Smooth muscle cell (in vitro differentiated cells): Measurements from ENCODE around the gene SRGAP3. TPM values are rescaled to one million over a fixed set of nuclear protein-coding genes. Genes with fewer than 3 reads are reported as not detected.

Experiments
- DNase-seq: peaks from one replicate; lab custom pipeline; 2025; ENCODE audit not compliant: unreplicated experiment; lab: John Stamatoyannopoulos, UW
- H2AFZ ChIP-seq: fragments of 200-600 bp; sonication (generic); 2 replicates; pipeline ENCODE4 v1.6.0; 2016; ENCODE audit warnings: antibody characterized with exemption, low read depth, mild to moderate bottlenecking
- H3F3A ChIP-seq: fragments of 200-600 bp; sonication (generic); 2 replicates; pipeline ENCODE4 v1.6.0; 2017; ENCODE audit warnings: antibody characterized with exemption, low read depth
- H3K27ac ChIP-seq: fragments of 200-600 bp; sonication (generic); 2 replicates; pipeline ENCODE4 v1.5.1; 2016; ENCODE audit warnings: low read depth, mild to moderate bottlenecking
- H3K27me3 ChIP-seq: fragments of 200-600 bp; sonication (generic); 2 replicates; pipeline ENCODE4 v1.6.1; 2016; ENCODE audit warnings: low read depth, mild to moderate bottlenecking
- H3K36me3 ChIP-seq: fragments of 200-600 bp; sonication (generic); 2 replicates; pipeline ENCODE4 v1.5.1; 2016; ENCODE audit warnings: low read depth
- H3K4me1 ChIP-seq: fragments of 200-600 bp; sonication (generic); 2 replicates; pipeline ENCODE4 v1.5.1; 2016; ENCODE audit warnings: low read depth
- H3K4me2 ChIP-seq: fragments of 200-600 bp; sonication (generic); 2 replicates; pipeline ENCODE4 v1.6.0; 2016; ENCODE audit warnings: mild to moderate bottlenecking
- H3K4me3 ChIP-seq: fragments of 200-600 bp; sonication (generic); 2 replicates; pipeline ENCODE4 v1.5.1; 2016; ENCODE audit warnings: mild to moderate bottlenecking
- H3K79me2 ChIP-seq: fragments of 200-600 bp; sonication (generic); 2 replicates; pipeline ENCODE4 v1.6.0; 2016; ENCODE audit warnings: low read depth, mild to moderate bottlenecking
- H3K9ac ChIP-seq: fragments of 200-600 bp; sonication (generic); 2 replicates; pipeline ENCODE4 v1.6.0; 2016; ENCODE audit warnings: low read depth
- H3K9me3 ChIP-seq: fragments of 200-600 bp; sonication (generic); replicated peaks from 2 replicates; pipeline ENCODE4 v1.5.1; 2016; ENCODE audit warnings: low read depth
- H4K20me1 ChIP-seq: fragments of 200-600 bp; sonication (generic); 2 replicates; pipeline ENCODE4 v1.6.0; 2016; ENCODE audit warnings: low read depth
- CTCF ChIP-seq: fragments of 200-600 bp; sonication (generic); IDR thresholded peaks from 2 replicates; pipeline ENCODE4 v1.5.1; 2017; ENCODE audit warnings: borderline replicate concordance, mild to moderate bottlenecking, antibody characterized with exemption; ENCODE audit not compliant: insufficient read depth, poor library complexity, severe bottlenecking
- WGBS: methylation state at CpG from one replicate; pipeline ENCODE4 v1.1.7; 2016; ENCODE audit warnings: low lambda C conversion rate; 5-methylcytosine and 5-hydroxymethylcytosine counted together
- polyA plus RNA-seq: library from polyadenylated mRNA; unstranded; fragments of >200 nt; fragmentation: Nextera tagmentation; extraction: Ambion mirVana; gene quantifications from 2 replicates; pipeline ENCODE4 v1.2.1, GENCODE V29; 2016
- total RNA-seq: library from RNA; depleted of rRNA; stranded (reverse); fragments of >200 nt; gene quantifications from 2 replicates; pipeline ENCODE4 v1.2.3, GENCODE V29; 2014

Gene SRGAP3
- total and polyA plus RNA-seq, 2 experiments from 2014 or later, result 1.5 to 3.1 TPM

- WGBS, result 80% methylated on average over 3 of the region's 3 CpGs
Observed at GRCh38 chr3:8945890-8946600, 303.4 kb downstream of the SRGAP3 start.

GRCh38 chr3:8942746-8943488 is 306.5 kb downstream of the SRGAP3 start:
- Histone ChIP-seq H3K4me1 (no peaks in the 10 kb centered on the region), H3K27ac (no peak overlapping the region), H2AFZ (no peak overlapping the region), H3K9me3 (no peaks in the 10 kb centered on the region), H4K20me1 (no peaks in the 10 kb centered on the region), H3K9ac (no peak overlapping the region), H3F3A (no peaks in the 10 kb centered on the region), H3K4me2 (no peak overlapping the region), H3K79me2 (no peaks in the 10 kb centered on the region), H3K36me3 (peaks cover 2% of the 10 kb centered on the region), H3K4me3 (no peak overlapping the region), H3K27me3 (no peaks in the 10 kb centered on the region)
- 98% methylated on average over 4 of the region's 4 CpGs for WGBS
- no peak for TF ChIP-seq CTCF
- no peak for DNase-seq

More at GRCh38 chr3:8945890-8946600, 303.4 kb downstream of the SRGAP3 start:
- peaks cover 2% of the 10 kb centered on the region for H3K79me2 ChIP-seq
- H3K4me2 ChIP-seq, result no peak overlapping the region
- no peak for TF ChIP-seq CTCF
- no peak overlapping the region for H3K27ac ChIP-seq
- H3K36me3 ChIP-seq, result peaks cover 2% of the 10 kb centered on the region
- no peak for DNase-seq
- no peaks in the 10 kb centered on the region for H3F3A ChIP-seq
- H2AFZ ChIP-seq, result no peak overlapping the region
- H3K4me1 ChIP-seq, result no peaks in the 10 kb centered on the region
- H3K9ac ChIP-seq, result no peak overlapping the region
- no peak overlapping the region for H3K4me3 ChIP-seq
- no peaks in the 10 kb centered on the region for H4K20me1 ChIP-seq
- no peaks in the 10 kb centered on the region for H3K27me3 ChIP-seq
- no peaks in the 10 kb centered on the region for H3K9me3 ChIP-seq

- no peaks in the 10 kb centered on the region for H3K9me3 ChIP-seq
- H3F3A ChIP-seq, result no peaks in the 10 kb centered on the region
- no peak overlapping the region for H2AFZ ChIP-seq
- no peak overlapping the region for H3K4me2 ChIP-seq
- no peak overlapping the region for H3K9ac ChIP-seq
- H4K20me1 ChIP-seq, result no peaks in the 10 kb centered on the region
- peaks cover 2% of the 10 kb centered on the region for H3K36me3 ChIP-seq
- DNase-seq, result no peak
- no peaks in the 10 kb centered on the region for H3K27me3 ChIP-seq
- TF ChIP-seq CTCF, result no peak
- no peak overlapping the region for H3K27ac ChIP-seq
- H3K79me2 ChIP-seq, result no peaks in the 10 kb centered on the region
- no peak overlapping the region for H3K4me3 ChIP-seq
- no peaks in the 10 kb centered on the region for H3K4me1 ChIP-seq
- WGBS, result 85% methylated on average over 4 of the region's 4 CpGs
Observed at GRCh38 chr3:8942115-8942514, 307.3 kb downstream of the SRGAP3 start.
